Measurements from ENCODE around the gene CELF2. TPM values are rescaled to one million over a fixed set of nuclear protein-coding genes. Genes with fewer than 3 reads are reported as not detected.

Gene CELF2
- total RNA-seq, 1 donor, result 21.9 TPM

DNA sequence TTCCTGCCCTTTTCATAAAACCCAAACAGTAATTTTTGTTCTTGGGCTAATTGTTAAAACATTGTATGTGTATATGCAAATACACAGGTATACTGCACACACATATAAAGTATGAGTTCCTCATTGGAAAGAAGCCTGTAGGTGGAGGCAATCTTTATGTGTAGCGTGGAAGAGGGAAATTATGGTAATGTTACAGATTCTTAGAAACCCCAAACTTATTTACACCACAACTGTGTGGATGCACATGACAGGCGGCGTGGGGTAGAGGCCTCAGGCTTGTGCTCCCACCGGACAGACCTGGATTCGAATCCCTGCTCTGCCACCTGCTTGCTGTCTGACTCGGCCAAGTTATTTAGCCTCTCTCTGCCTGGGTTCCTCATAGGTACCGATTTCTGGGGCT, 223.0 kb downstream of the CELF2 start:
- no peak for TF ChIP-seq CTCF (IDR thresholded peaks at IDR 0.05; ENCODE audit: insufficient read depth, low read length)
- no peak overlapping the region for H3K4me3 ChIP-seq (ENCODE audit: low read depth, low read length)
- DNase-seq (ENCODE audit: low read depth), result no peak

GRCh38 chr10:11242443-11243387, 225.0 kb downstream of the CELF2 start:
- H3K4me3 ChIP-seq (ENCODE audit: low read depth, low read length), result no peak overlapping the region
- no peak for TF ChIP-seq CTCF (IDR thresholded peaks at IDR 0.05; ENCODE audit: insufficient read depth, low read length)
- no peak for DNase-seq (ENCODE audit: low read depth)

DNA sequence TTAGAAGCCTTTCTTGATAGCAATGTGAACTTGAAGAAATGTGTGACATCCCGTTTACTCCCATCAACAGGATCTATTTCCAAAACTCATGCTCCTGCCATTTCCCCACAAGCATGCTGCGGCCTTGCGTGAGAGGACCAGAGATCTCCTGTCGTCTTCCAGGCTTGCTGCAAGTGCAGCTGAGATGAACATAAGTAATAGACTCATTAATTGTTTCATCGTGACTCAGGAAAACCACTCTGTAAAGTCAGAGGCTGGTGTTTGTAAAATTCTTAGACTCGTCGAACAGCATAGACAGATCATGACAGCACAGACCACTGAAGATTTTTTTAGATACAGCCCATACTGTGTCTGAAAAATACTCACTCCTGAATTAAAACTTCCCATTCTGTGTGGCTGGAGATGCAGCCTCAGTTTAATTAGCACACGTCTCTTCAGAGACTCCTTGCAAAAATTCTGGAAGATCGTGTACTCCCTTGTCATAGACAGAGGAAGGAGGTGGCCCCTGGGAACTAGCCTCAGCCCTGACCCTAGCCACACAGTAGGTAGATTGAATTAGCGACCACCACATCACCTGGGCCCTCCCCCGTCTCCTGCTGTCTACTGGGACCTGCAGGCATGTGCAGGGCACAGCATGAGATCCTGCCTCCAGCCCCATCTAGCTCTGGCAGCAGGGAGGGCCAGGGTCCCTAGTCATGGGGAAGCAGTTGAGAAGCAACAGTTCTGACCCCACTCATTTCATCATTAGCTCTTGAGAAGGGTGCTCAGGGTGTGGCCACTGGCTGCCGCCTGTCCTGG, 226.0 kb downstream of the CELF2 start:
- peak; percentile 4 for DNase-seq (ENCODE audit: low read depth)
- no peak for TF ChIP-seq CTCF (IDR thresholded peaks at IDR 0.05; ENCODE audit: insufficient read depth, low read length)
- no peak overlapping the region for H3K4me3 ChIP-seq (ENCODE audit: low read depth, low read length)

DNA sequence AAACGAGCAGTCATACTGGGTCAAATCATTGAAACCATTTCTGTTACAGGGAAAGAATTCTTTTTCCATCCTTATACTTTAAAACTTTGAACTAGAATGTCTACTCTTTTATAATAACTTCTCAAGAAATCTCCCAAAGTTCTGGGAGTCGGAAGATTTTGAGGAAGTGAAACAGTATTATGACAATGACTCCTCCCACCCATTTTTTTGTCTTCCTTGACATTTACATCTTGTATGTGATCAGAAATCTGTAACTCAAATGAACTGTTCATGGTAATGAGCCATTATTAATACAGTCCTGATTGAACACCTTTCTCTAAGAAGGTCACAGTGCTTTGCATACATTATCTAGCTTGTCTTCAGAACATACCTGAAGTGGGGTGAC, 227.4 kb downstream of the CELF2 start:
- no peak for TF ChIP-seq CTCF (IDR thresholded peaks at IDR 0.05; ENCODE audit: insufficient read depth, low read length)
- H3K4me3 ChIP-seq (ENCODE audit: low read depth, low read length), result no peak overlapping the region

GRCh38 chr10:11245510-11245909, 227.8 kb downstream of the CELF2 start:
- no peak for TF ChIP-seq CTCF (IDR thresholded peaks at IDR 0.05; ENCODE audit: insufficient read depth, low read length)
- H3K4me3 ChIP-seq (ENCODE audit: low read depth, low read length), result no peak overlapping the region
- no peak for DNase-seq (ENCODE audit: low read depth)

More for the DNA sequence above, 227.4 kb downstream of the CELF2 start:
- DNase-seq (ENCODE audit: low read depth), result no peak

DNA sequence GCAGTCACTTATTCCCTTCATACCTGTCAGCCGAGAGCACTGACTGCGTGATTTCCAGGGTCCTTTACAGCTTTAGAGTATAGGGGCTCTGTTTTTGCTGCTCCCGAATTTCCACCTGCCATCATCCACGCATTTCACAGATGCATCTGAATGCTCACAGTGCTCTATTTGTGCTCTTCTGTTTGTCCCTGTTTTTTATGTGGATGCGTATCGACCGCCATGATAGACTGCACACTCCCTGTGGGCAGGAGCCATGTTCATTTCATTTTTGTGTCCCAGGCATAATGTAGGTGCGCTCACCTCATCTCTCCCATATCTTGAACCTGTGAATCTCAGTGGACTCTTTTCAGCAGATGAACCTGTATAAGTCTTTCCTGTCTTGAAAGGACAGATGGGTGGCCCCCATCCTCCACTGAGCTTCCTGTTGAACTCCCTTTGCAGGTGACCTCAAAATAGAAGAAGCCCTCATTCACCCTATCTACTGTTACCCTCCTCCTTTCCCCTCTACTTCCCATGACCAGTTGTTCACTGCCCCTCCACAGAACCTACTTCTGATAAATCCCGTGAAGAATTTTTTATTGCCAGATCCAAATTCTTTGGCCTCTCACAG, 228.4 kb downstream of the CELF2 start:
- H3K4me3 ChIP-seq (ENCODE audit: low read depth, low read length), result no peak overlapping the region
- no peak for DNase-seq (ENCODE audit: low read depth)
- TF ChIP-seq CTCF (IDR thresholded peaks at IDR 0.05; ENCODE audit: insufficient read depth, low read length), result no peak

Measured in fibroblast of the aortic adventitia (primary cell).